Measurements from ENCODE around the gene NLK.
"Not testable (repeated sequence)": the region's sequence is repeated elsewhere in the genome, so short reads cannot be mapped to it uniquely, and the experiment has no call there.

Gene NLK

DNA sequence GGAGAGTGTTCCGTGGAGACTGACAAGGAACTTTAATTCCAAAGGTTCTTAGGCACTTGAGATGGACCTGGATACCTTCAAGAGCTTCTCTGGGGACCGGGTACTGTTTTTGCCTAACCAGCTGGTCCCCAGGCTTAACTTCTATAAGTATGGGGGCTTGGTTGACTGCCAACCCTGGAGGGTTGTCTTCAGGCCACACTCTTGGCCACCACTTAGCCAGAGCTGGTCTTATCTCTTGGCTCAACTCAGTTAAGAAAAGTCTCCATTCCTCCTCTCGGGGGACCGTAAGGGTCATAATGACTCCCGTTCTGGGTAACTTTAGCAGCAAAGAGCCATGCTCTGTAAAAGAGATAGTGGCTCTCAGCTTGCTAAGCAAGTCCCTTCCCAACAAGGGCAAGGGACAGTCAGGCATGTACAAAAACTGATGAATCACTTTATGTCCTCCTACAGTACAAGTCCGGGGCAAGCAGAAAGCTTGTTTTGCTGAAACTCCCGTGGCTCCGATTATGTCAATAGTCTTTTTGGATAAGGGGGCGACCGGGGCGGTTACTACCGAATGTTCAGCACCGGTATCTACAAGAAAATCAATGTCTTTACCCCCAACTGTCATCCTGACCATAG lies 193.7 kb downstream of the NLK start:
- not testable (repeated sequence) for DNase-seq

GRCh38 chr17:28238547-28239270 lies 196.2 kb downstream of the NLK start:
- DNase-seq: not testable (repeated sequence)

DNA sequence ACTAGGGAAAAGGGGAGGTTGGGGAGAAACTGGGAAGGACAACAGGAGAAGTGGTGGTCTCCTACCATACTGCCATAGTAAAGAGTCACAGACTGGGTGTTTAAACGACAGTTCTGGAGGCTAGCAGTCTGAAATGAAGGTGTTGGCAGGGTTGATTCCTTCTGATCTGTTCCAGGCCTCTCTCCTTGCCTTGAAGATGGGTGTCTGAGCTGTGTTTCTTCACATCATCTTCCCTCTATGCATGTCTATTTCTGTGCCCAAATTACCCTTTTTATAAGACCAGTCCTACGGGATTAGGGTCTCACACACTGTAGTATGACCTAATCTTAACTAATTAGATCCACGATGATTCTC lies 196.8 kb downstream of the NLK start:
- DNase-seq: no peak

GRCh38 chr17:28240688-28241340 lies 198.3 kb downstream of the NLK start:
- no peak for DNase-seq

DNA sequence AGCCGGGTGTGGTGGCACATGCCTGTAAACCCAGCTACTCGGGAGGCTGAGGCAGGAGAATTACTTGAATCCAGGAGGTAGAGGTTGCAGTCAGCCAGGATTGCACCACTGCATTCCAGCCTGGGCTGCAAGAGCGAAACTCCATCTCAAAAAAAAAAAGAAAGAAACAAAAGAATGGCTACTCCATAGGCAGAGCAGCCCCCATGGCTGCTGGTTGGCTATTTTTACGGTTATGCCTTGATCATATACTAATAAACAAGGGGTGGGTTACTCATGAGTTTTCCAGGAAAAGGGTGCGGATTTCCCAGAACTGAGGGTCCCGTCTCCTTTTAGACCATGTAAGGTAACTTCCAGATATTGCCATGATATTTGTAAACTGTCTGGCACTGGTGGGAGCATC lies 200.3 kb downstream of the NLK start:
- no peak for DNase-seq

- not testable (repeated sequence) for DNase-seq
These were observed 200.8 kb downstream of the NLK start for GRCh38 chr17:28243268-28243667.

GRCh38 chr17:28244446-28244845 lies 202.0 kb downstream of the NLK start:
- DNase-seq: no peak
